Activated CD4-positive, alpha-beta T cell treated with anti-CD3 and anti-CD28 coated beads for 24 hours (primary cell): Measurements from ENCODE around the gene CLEC2B.

Source experiments
- DNase-seq, 2 donors: peaks; one replicate each; pipeline ENCODE4 v3.0.0-alpha.2; 2020; ENCODE audit warnings: low read depth in 2 of 2

Gene CLEC2B

GRCh38 chr12:9809338-9809737 is 59.8 kb downstream of the CLEC2B start:
- no peak for DNase-seq

GRCh38 chr12:9808504-9808903 is 60.6 kb downstream of the CLEC2B start:
- DNase-seq: no peak

- DNase-seq: no peak
These were observed 62.4 kb downstream of the CLEC2B start for GRCh38 chr12:9806714-9807113.

- DNase-seq: no peak
These were observed 63.3 kb downstream of the CLEC2B start for GRCh38 chr12:9805883-9806282.
